Esophagus squamous epithelium (tissue), 5 donors: Measurements from ENCODE around the gene HAUS7. TPM values are rescaled to one million over a fixed set of nuclear protein-coding genes. Genes with fewer than 3 reads are reported as not detected.

Experiments
- DNase-seq: peaks from one replicate; lab custom pipeline; 2025; lab: John Stamatoyannopoulos, UW
- H3K27ac ChIP-seq, 4 donors: fragments of 200-600 bp; sonication (generic); one replicate each; pipeline ENCODE4 v1.5.1; 2016 to 2019; ENCODE audit warnings: mild to moderate bottlenecking in 1 of 4
- H3K27me3 ChIP-seq, 4 donors: fragments of 200-600 bp; sonication (generic); 1 replicate in 3 of 4; 2 replicates in 1 of 4; pipeline versions ENCODE4 v1.5.1 to v1.6.0; 2017 to 2021; ENCODE audit warnings: antibody characterized with exemption in 1 of 4
- H3K36me3 ChIP-seq, 3 donors: fragments of 200-600 bp; sonication (generic); one replicate each; pipeline ENCODE4 v1.5.1; 2016 to 2019
- H3K4me1 ChIP-seq, 3 donors: fragments of 200-600 bp; sonication (generic); one replicate each; pipeline ENCODE4 v1.5.1; 2017 to 2019
- H3K4me3 ChIP-seq, 4 donors: fragments of 200-600 bp; sonication (generic); 1 replicate in 3 of 4; 2 replicates in 1 of 4; pipeline ENCODE4 v1.5.1; 2016 to 2019; ENCODE audit warnings: mild to moderate bottlenecking in 2 of 4, moderate library complexity in 1 of 4
- H3K9me3 ChIP-seq, 3 donors: fragments of 200-600 bp; sonication (generic); one replicate each; pipeline ENCODE4 v1.5.1; 2016 to 2019
- POLR2A ChIP-seq, 4 donors: fragments of 450-650 bp; IDR thresholded peaks; one replicate each; pipeline ENCODE4 v1.6.1; 2017; ENCODE audit warnings: antibody characterized with exemption in 4 of 4, mild to moderate bottlenecking in 4 of 4, moderate library complexity in 3 of 4
- WGBS, 2 donors: methylation state at CpG; one replicate each; pipeline ENCODE4 v1.1.5; 2018; 5-methylcytosine and 5-hydroxymethylcytosine counted together
- intact Hi-C: fragments of 100-400 bp; cut with DNase I; formaldehyde crosslinking; loops from one replicate; pipeline ENCODE4 v1.15.0; 2022
- total RNA-seq, 4 donors: library from RNA; depleted of rRNA; stranded (reverse); fragments of >200 nt; gene quantifications; one replicate each; pipeline ENCODE4 v1.1.0, GENCODE V29; 2016
- TF ChIP-seq, protein P1 (sequence below), 6 experiments: fragments of 450-650 bp in 4 of 6; fragments of 200-600 bp in 2 of 6; sonication (generic) in 2 of 6; IDR thresholded peaks; one replicate each; pipeline ENCODE4 v1.5.1; 2016 to 2019; ENCODE audit warnings: antibody characterized with exemption in 6 of 6, mild to moderate bottlenecking in 4 of 6, moderate library complexity in 4 of 6
- donor health status: DM: yes; HTN: yes; CAD: no.

HAUS7 gene
- total RNA-seq, 4 donors from 2014 or later: 8.8 to 21.0 (median 12.1) TPM

DNA sequence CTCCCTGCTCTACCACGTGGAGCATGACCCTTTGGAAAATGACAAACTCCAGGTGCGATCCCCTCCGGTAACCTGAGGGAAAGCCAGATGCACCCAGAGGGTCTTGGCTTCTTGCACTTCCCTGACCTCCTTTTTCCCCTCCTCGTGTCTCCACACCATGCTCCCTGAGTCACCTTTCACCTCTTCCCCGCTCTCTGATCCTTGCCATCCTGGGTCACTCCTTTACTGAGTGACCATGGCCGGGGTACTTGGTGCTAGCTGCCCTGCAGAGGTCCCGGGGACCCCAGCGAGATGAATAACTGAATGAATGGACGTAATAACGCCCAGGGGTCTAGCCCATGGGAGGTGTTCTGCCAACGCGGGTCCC, 59.5 kb downstream of the HAUS7 start:
- peaks cover 0 to 25% (median 10%) of the 10 kb centered on the region in 3 donors for H3K4me1 ChIP-seq
- H3K27me3 ChIP-seq: peaks cover 0 to 73% (median 2%) of the 10 kb centered on the region in 4 donors
- TF ChIP-seq POLR2A (IDR thresholded peaks at IDR 0.05): no peak
- TF ChIP-seq, protein P1, sequence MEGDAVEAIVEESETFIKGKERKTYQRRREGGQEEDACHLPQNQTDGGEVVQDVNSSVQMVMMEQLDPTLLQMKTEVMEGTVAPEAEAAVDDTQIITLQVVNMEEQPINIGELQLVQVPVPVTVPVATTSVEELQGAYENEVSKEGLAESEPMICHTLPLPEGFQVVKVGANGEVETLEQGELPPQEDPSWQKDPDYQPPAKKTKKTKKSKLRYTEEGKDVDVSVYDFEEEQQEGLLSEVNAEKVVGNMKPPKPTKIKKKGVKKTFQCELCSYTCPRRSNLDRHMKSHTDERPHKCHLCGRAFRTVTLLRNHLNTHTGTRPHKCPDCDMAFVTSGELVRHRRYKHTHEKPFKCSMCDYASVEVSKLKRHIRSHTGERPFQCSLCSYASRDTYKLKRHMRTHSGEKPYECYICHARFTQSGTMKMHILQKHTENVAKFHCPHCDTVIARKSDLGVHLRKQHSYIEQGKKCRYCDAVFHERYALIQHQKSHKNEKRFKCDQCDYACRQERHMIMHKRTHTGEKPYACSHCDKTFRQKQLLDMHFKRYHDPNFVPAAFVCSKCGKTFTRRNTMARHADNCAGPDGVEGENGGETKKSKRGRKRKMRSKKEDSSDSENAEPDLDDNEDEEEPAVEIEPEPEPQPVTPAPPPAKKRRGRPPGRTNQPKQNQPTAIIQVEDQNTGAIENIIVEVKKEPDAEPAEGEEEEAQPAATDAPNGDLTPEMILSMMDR (IDR thresholded peaks at IDR 0.05): no peak
- no peaks in the 10 kb centered on the region for H3K9me3 ChIP-seq
- no peak overlapping the region for H3K27ac ChIP-seq
- 58 to 65% methylated on average over 4 to 9 of the region's 12 CpGs for WGBS, 2 donors
- intact Hi-C loops: no loop called here
- DNase-seq: no peak
- peak overlapping the region; percentile 23 to 66 (median 41) for H3K4me3 ChIP-seq
- no peaks in the 10 kb centered on the region for H3K36me3 ChIP-seq

DNA sequence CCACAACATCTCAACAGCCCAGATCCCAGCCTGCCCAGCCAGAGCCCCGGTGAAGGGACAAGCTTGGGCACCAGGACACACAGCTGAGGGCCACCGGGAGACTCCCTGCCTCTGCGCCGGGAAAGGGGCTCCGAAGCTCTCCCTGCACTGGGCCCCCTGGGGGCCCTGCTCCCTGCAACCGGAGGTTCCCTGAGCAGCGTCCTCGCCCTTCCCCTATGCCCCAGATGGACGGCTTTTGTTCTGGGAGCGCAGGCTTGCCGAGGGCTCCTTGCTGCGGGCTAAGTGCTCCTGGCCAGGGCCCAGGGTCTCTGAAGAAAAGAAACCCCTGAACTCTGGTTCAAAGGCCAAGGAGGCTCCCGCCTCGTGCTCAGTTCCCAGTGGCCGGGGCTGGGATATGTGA, 60.0 kb downstream of the HAUS7 start:
- Histone ChIP-seq H3K9me3 (no peaks in the 10 kb centered on the region), H3K4me1 (peaks cover 0 to 25% (median 10%) of the 10 kb centered on the region in 3 donors), H3K27ac (no peak overlapping the region), H3K36me3 (no peaks in the 10 kb centered on the region), H3K27me3 (peaks cover 0 to 69% (median 2%) of the 10 kb centered on the region in 4 donors), H3K4me3 (no peak overlapping the region)
- no peak for TF ChIP-seq POLR2A (IDR thresholded peaks at IDR 0.05)
- TF ChIP-seq, protein P1 (IDR thresholded peaks at IDR 0.05): no peak
- intact Hi-C loops: no loop called here
- no peak for DNase-seq
- 70 to 77% methylated on average over 3 to 8 of the region's 15 CpGs for WGBS, 2 donors

DNA sequence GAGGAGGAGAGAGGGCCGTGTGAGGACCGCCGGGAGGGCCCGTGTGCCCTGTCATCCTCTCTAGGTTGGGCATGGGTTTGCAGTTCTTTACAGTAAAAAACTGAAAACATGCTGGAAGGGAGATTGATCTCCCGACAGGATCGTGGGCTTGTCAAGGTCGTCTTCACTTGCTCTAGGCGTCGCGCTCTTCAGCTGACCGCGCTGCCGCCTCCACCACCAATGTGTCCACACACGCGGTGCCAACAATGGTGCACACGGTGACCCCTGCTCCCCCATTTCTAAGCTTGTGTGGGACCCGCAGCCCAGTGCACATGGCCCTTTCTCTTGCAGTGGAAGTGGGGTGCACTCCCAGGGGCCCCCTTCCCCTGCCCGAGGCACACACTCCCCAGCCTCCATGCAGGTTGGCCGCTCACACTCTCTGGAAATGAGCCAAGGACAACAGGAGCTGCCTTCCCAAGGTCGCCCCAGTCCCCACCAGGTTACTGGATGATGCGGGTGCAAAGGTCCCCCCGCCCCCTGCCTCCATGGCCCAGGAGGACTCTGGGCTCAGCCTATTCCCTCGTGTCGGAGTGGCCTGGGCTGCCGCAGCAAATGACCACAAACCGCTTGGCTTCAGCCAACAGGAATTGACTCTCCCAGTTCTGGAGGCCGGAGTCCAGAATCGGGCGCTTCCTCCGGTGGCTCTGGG, 60.8 kb downstream of the HAUS7 start:
- intact Hi-C loops: no loop called here
- peaks cover 0 to 61% (median 2%) of the 10 kb centered on the region in 4 donors for H3K27me3 ChIP-seq
- 77% methylated on average over 4 to 11 of the region's 30 CpGs for WGBS, 2 donors

DNA sequence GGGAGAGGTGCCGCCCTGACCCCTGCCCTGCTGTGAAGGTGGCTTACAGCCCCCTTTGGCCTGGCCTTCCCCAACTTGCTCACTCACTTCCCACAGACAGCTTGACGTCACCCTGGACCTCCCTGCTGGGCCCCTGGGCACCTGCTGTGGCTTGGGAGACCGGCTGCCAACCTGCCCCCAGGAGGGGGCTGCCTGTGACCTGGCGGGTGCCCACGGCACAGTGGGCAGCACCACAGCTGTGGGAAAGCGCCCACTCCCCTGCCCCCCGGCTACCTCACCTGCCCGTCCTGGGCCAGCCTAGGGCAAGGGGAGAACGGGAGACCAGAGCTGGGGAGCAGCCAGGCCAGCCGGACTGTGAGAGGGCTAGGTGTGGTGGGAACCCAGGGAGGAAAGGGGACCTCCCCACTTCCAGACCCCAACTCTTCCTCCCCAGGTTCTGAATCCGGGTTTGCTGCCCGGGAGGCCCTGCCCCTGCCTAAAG, 61.5 kb downstream of the HAUS7 start:
- Histone ChIP-seq H3K27ac (no peak overlapping the region), H3K9me3 (no peaks in the 10 kb centered on the region), H3K36me3 (no peaks in the 10 kb centered on the region), H3K27me3 (peaks cover 0 to 55% (median 2%) of the 10 kb centered on the region in 4 donors), H3K4me1 (peaks cover 0 to 25% (median 10%) of the 10 kb centered on the region in 3 donors), H3K4me3 (no peak overlapping the region)
- TF ChIP-seq POLR2A (IDR thresholded peaks at IDR 0.05): no peak
- TF ChIP-seq, protein P1 (IDR thresholded peaks at IDR 0.05): no peak
- no CpG with 5 or more reads among the region's 12 CpGs for WGBS, 2 donors
- intact Hi-C loops: no loop called here
- DNase-seq: no peak

More for the DNA sequence above, 60.8 kb downstream of the HAUS7 start:
- Histone ChIP-seq H3K27ac (no peak overlapping the region), H3K4me1 (peaks cover 0 to 25% (median 10%) of the 10 kb centered on the region in 3 donors), H3K4me3 (no peak overlapping the region), H3K36me3 (no peaks in the 10 kb centered on the region), H3K9me3 (no peaks in the 10 kb centered on the region)
- DNase-seq: no peak
- TF ChIP-seq POLR2A (IDR thresholded peaks at IDR 0.05): no peak
- TF ChIP-seq, protein P1 (IDR thresholded peaks at IDR 0.05): no peak

DNA sequence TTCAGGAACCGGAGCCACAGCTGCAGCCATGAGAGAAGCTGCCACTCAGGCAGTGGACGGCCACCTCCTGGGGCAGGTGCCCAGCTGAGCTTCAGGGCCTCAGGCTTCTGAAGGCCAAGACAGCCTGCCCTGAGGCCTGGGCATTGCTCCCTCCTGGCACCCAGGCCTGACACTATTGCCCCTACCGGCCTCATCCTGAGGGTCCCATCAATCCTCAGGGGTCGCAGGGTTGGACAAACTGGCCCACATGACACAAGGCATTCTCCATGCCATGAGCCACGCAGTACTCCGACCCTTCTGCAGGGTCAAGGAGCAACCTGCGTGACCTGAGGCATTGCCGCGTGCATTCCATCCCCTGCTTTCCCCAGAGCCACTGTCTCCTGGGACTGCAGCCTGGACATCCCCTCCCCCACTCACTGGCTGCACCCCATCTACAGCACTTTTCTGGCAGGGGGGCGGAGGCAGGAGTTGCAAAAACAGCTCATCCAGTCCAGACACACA, 62.1 kb downstream of the HAUS7 start:
- Histone ChIP-seq H3K36me3 (no peaks in the 10 kb centered on the region), H3K4me1 (peaks cover 0 to 25% (median 10%) of the 10 kb centered on the region in 3 donors), H3K4me3 (no peak overlapping the region), H3K27ac (no peak overlapping the region), H3K27me3 (peaks cover 0 to 48% (median 2%) of the 10 kb centered on the region in 4 donors), H3K9me3 (no peaks in the 10 kb centered on the region)
- no peak for TF ChIP-seq POLR2A (IDR thresholded peaks at IDR 0.05)
- TF ChIP-seq, protein P1 (IDR thresholded peaks at IDR 0.05): no peak
- 40 to 82% methylated on average over 1 to 7 of the region's 10 CpGs for WGBS, 2 donors
- intact Hi-C loops: no loop called here
- DNase-seq: no peak
